Measurements from ENCODE around the gene PSMB5.
A peak's percentile ranks its signal among the peaks of the same experiment; 100 is the strongest.

PSMB5 gene

DNA sequence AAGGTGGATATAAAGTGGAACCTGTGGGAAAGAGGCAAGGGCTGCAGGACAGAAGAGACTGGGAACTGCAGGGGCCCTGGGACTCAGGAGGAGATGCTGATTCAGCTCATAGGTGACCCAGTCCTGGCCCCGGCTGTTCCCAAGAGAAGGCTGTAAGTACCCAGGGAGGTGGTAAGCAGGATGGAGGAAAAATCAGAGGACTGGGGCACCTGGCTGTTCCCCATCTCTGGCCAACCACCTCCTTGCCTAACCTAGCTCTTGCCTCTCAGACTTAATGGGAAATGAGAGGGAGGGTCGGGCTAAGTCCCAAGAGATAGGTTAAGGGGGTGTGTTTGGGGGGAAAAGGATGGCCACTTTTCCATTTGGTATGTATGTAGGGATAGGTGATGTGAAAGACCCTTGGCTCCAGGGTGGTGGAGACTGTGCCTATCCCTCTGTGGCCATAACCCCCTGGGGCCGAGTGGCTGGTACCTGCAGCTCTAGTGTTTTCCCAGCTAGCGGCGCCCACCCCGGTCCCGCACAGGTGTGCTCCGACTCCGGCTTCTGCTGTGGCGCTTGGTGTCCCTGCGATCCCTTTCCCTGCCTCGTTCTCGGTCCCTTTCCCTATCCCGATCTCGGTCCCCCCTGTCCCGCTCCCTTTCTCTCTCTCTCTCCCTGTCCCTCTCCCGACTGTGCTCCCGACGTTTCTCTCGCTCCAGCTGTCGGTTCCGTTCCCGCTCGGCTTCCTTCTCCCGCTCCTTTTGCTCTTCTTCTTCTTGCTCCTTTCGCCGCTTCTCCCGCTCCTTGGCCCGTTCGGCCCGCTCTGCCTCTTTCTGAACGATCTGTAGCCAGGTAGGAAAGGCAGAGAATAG lies 24.2 kb upstream of the PSMB5 start:
- no peak for ATAC-seq

DNA sequence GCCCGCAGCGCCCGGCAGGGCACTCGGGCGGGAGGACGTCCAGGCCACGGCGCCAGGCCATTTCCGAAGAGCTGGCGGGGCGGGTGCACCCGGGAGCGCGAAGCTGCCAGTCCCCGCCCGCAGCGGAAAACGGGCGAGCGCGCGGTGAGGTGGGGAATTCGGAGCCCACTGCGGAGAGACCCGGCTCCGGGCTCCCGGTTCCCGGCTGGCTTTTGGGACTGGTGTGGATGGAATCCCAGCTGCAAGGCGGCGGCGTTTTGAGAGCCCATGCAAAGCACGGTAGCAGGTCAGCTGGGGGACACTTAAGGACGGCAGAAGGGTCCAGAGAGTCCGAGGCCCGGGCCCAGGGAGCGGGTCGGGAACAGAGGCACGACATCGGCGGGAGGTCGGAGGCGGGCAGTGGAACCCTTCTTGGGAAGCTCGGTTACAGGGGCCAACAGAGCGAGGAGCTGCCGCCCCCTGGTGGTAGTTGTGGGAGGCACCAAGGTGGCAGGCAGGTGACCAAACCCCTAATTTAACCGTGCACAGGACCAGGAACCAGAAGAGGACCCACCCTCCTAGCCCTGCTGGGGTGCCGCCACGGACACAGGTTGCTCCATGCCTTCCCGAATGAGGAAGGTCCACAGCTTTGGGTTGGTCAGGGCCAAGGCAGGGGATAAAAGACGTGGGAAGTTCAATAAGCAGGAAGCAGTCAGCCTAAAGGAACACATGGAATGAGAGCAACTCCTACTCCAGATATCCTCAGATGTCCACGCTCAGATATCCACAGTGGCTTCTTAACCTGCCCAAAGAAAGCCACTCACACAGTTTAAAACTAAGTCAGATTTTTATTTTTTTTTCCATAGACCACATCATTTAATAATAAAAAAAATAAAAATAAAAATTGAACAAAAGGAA lies 23.3 kb upstream of the PSMB5 start:
- peak; percentile 70 to 78 for ATAC-seq

DNA sequence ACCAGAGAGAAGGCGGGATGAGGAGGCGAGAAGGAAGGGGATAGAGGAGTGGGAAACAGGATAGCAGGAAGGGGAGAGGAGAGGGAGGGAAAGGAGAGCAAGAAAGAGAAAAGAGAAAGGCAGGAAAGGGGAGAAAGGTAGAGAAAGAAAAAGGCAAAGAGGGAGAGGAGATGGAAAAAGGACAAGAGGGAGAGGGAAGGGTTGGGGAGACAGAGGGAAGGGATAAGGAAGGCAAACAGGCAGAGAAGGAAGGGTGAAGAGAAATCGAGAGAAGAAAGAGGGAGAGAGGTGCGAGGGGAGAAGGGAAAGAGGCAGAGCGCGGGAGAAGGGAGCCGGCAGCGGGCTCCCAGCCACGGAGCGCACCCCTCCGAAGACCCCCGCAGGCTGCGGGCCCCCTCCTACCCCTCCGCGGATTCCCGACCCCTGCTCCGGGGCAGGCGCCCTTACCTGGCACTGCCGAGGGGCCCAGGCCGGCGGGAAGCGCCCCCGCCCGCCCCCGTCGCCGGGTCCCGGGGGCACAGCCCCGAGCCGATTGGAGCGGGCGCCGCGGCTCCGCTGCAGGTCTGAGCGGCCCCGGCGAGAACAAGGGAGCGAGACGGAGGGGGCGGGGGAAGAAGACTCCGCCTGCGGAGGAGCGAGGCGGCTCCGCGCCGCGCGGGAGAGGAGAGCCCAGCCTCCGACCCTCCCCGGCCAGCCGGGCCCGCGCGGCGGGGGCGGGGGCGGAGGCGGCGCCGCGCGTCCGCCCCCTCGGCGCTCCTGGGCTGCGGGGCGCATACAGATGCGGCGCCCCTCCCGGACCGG lies 22.5 kb upstream of the PSMB5 start, which contains the start of gene CDH24:
CDH24 (minus strand) TSS at position 565 of the 801 bp plus-strand sequence. CDS start 1,787 bp downstream, outside the sequence.
- peak; percentile 71 to 73 for ATAC-seq

DNA sequence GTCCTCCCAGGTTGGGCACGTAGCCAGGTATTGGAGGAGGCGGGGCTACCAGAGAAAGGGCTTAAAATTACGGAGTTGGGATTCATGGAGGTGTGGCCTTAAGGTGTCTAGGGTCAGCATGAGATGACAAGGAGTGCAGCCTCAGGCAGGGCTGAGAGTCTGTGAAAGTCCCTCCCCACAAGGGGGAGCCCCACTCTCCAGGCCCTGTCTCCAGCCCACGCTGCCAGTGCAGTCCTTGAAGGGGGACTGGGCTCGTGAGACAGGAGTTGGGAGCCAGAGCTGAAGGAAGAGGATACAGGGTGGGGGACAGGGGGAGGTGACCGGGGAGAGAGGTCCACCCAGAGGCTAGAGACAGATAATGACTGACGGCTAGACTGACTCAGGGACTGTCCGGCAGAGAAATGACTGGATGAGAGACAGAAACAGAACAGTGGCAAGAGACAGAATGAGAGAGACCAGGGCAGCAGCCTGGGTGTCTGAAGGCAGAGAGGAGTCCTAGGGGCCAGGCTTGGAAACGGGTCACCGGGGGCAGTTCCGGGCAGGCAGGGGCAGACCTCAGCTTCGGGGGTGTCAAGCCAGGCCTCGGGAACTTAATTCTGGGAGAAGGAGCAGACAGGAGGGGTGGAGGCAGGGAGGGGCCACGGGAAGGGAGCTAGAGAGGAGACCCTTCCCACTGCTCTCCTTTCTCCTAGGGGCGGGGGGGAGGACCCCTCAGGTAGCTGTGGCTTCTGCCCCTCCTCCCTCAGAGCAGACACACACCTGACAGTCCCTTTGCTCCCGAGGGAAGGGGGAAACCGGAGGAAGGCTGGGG lies 21.6 kb upstream of the PSMB5 start:
- peak; percentile 65 to 73 for ATAC-seq

DNA sequence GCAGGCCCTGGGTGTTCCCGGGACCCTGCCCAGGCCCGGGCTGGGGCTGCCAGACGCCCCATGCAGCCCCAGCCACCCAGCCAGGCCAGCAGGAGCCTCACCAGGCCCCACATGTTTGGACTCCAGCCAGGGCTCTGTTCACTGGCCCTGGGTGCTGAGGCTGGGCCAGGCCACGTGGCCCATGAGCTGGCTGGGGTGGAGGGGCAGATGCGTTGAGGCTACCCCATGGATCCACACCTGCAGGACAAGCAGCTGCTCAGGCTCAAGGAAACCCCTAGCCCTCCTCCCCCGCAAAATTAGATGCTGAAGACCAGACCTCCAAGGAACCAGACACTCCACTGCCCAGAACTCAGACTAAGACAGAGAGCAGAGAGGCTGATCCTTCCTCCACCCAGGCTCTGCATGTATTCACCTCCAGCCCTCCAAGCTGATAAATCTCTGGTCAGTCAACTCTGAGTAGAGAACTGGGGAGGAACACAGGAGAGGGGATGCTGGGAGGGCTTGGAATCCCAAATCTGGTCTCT lies 21.0 kb upstream of the PSMB5 start:
- no peak for ATAC-seq

DNA sequence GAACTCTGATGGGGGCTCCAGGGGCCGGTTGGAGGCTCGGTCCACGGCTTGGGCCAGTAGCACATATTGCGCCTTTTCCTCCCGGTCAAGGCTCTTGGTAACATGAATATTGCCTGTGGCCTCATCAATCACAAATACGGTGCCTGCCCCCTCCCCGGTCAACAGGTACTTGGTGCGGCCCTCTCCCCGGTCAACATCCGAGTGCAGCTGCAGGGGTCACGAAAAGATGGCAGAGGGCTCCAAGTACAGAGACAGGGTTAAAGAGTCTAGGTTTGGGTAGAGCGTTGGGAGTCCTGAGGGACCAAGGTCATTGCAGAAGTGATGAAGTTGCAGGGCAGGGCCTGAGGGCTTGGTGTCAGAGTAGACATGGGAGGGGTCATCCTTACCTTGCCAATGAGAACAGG lies 20.4 kb upstream of the PSMB5 start:
- ATAC-seq, result no peak

DNA sequence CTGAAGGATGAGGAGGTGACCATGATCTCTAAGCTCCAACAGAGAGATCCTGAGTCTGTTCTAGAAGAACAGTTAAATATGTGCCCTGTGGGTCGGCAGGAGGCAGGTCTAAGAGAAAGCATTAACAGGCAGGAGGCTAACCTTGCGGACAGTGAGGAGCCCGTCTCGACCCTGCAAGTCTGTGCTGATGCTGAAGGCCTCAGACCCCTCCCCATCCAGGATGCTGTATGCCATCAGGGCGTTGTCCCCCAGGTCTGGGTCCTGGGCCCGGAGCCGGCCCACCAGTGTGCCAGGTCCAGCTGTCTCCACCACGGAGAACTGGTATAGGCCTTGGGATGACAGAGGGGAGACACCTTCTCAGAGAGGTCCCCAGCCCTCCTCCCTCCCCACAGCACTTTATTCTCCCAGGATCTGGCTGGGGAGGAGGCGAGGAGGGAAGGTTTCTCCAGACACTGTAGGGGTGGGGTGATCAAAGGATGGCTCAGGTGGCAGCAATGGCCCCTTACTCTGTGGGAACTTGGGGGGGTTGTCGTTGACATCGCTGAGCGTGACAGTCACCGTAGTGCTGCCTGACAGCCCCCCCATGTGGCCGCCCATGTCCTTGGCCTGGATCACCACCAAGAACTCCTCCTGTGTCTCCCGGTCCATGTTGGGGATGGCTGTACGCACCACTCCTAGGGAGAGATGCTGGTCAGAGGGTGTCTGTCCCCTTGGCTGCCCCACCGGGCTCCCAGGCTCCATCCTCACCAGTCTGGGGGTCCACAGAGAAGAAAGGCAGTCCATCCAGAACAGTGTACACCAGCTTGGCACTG lies 19.5 kb upstream of the PSMB5 start:
- ATAC-seq, result no peak

DNA sequence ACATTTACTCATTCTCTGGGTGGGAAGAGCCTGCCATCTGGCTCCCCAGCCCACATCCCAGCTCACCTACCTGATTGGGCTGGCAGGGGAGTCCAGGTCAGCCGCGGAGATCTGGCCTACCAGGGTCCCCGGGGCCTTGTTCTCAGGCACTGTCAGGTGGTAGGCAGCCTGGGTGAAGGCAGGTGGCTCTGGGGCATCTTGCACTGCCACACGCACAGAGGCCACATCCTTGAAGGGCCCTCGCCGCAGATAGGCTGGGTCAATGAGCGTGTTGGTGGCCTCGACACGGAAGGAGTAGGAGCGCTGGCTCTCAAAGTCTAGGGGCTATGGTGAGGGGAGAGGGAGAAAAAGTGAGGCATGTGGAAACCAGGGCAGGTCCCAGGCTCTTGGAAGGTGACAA lies 18.7 kb upstream of the PSMB5 start:
- ATAC-seq, result no peak

DNA sequence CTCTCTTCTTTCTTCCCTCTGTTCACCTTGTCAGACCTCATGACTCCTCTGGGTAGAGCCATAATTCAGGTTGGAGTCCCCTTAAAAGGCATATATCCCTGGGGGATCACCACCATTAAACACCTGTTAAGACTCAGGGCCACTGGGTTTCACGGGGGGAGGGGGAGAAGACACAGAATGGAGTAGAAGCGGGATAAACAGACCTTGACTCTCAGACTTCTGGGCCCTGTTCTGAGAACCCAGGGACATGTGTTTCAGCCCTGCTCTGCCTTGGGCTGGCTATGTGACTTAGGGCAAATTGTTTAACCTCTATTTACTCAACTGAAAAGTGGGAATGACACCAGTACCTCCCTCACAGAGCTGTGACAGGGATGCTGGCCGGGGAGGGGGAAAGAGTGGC lies 18.0 kb upstream of the PSMB5 start:
- no peak for ATAC-seq

DNA sequence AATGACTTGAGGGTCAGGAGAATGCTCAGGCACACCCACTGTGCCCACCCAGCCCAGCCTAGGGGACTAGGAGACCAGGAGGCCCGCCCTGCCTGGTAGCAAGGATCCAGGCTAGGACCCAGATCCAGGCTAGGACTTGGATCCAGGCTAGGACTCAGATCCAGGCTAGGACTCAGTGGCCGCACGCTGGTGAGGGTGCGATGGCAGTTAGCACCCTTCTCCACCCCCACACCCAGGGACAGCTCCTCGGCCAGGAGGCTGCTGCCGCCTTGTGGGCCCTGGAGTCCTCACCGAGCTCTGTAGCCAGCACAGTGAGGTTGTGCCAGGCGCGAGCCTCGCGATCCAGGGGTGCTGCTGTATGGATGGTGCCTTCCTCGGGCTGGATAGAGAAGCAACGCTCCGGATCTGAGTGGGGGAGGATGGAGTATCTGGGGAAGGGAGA lies 17.5 kb upstream of the PSMB5 start:
- ATAC-seq, result no peak

DNA sequence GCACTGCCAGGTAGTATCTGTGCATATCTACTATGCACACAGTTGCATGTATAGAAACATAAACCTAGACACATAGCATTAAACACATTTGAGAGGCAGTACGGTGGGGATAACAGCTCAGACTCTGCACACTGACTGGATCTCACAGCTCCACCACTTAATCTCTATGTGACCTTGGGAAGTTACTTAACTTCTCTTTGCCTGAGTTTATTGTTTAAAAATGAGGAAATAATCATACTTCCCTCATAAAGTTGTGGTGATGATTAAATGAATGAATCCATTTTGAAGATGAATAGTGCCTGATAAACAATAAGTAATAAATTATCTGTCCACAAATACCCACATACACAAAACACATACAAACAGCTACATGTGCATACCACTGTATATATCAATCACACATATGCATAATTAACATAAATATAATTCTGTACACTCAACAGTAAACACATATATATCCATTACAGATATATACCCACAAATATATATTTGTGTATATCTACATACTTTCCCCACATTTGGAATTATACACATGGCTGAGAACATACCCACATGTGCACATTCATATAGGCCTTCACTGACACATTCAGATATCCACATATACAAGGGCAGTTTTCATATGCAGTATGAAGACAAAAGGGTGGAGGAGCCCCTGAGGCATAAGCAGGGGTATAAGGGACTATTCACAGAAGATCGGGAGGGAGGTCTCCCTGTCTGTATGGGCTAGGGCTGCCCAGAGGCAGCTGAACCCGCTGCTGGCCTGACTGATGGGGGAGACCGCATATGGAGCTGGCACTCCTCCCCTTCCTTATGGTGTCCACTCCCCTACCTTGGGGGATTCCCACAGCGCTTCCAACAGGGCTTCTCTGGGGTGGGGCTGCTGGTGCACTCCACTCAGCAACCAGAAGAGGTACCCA lies 16.7 kb upstream of the PSMB5 start:
- no peak for ATAC-seq

DNA sequence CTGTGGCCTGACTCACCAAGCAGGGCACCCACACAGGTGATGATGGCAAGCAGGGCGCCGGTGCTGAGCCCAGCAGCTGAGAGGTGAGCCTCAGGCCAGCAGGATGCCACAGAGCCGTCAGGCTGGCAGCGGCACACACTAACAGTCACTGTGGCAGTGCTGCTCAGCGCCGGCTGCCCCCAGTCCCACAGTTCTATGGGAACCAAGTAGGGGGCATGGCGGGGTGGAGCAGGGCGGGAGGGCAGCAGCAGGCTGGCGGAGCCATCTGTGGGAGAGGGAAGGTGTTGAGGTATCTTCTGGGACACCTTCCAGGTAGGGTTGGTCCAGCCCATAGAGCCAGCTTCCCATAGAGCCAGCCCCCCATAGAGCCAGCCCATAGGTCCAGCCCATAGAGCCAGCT lies 14.3 kb upstream of the PSMB5 start:
- no peak for ATAC-seq

DNA sequence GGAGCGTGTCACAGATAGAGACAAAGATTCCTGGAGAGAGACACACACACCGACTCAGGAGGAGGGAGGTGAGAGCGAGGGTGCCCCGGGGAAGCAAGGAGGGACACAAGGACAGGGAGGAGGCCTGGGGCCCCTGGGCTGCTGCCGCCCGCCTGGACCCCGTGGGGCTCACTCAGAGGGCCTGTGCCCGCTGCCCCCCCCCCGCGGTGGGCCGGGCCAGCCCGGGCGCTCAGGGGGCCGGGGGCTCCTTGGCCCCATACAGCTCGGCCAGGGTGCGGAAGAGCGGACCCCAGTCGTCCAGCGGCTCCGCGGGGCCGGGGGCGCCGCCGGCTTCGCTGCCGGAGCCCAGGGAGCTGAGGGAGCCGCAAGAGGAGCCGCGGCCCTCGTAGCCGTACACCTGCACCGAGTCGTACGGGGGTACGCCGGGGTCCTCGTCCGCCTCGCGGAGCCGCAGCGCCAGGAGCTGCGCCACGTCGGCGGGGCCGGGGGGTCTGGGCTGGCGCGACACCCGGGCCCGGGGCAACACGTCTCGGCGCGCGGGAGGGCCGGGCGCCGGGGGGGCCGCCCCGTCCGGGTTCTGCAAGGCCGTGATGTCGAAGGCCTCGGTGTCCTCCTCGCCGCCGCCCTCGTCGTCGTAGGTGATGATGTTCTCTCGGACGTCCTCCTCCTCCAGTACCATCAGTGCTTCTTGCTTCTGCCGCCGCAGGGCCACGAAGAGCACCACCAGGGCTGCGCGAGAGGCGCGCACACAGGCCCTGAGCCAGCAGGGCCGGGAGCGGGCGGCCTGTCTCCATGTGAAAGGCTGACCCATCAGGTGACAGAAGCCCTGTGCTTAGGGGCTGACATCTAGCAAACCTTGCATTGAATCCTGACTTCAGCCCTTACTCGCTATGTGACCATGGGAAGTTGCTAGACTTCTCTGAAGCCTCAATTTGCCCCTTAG lies 13.3 kb upstream of the PSMB5 start:
- ATAC-seq, result no peak

DNA sequence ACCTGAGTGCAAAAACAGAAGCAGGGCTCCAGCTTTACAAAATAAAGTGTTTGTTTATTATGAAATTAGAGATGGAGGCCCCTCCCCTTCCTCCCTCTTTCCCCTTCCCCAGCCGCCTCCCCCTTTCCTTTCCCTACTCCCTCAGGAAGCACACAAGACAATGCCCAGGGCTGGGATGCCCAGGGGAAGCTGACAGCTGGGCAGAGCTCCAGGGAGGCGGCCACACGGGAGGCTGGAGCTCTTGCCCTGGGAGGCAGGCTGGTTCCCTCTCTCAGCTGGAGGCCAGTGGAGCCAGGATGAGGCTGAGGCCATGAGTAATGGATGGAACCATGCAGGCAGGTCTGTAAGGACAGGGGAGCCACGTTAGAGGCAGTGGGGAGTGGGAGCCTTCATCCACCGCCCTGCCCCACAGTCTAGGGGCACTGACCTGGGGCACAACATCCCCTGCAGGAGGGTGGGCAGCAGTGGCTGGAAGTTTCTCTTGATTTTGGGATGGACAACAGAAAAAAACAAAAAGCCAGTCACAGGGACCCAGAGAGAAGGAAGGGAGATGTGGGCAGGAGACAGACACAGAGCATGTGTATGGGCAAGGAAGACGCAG lies 12.4 kb upstream of the PSMB5 start:
- no peak for ATAC-seq

DNA sequence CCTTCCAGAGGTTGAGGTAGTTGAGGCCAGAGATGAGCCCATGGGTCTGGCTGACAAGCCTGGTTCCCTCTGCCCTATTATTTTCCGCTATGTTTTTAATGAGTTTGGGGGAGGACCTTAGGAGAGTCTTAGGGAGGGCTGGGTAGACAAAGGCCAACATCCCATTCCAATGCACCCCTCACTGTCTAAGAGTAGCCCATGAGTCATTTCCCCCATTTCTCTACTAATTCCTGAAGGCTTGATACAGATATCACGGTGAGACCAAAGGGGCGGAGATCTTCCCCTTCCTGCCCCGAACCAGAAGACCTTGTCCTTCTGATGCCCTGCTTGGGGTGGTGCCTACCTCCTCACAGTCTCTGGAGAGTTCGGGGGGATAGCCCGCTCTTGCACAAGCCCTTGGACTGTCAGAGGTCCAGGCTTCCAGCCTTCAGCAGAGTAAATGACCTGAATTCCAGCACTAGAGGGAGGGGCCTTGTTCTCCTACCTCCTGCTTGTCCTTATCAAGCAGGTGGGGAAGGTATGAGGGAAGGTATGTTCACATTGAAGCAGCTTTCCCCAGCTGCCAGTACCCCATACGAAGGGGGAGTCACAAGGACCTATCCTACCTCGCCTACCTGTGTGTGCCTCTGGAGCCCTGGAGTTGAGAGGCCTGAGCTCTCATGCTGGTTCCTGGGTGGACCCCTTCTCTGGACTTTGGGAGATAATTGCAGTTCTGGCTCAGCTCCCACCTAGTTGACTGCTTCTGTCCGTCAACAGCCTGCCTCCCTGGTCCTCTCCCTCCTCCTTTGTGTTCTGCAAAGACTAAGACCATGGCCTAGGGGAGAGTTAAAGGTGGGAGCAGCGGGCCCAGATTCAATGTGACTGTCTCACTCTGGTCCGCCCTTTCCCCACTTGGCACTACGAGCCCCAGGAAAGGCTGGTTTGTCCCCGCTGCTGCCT lies 11.0 kb upstream of the PSMB5 start:
- ATAC-seq, result no peak

DNA sequence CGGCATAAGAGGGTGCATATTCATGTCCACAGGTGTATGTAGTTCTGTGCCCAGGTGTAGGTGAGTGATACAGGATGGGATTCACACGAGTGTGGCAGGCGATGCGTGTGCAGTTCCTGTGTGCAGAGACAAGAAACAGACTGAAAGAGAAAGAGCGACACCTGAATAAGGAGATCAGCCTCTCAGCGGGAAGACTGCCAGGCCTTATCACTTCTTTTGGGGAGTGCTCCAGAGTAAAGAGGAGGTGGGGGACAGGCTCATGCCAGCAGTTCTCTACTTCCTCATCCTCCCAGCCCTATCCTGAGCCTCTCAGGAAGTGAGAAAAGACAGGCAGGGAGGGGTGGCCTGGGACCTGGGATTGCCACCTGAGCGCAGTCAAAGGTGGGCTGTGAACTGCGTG lies 10.1 kb upstream of the PSMB5 start:
- ATAC-seq, result no peak

DNA sequence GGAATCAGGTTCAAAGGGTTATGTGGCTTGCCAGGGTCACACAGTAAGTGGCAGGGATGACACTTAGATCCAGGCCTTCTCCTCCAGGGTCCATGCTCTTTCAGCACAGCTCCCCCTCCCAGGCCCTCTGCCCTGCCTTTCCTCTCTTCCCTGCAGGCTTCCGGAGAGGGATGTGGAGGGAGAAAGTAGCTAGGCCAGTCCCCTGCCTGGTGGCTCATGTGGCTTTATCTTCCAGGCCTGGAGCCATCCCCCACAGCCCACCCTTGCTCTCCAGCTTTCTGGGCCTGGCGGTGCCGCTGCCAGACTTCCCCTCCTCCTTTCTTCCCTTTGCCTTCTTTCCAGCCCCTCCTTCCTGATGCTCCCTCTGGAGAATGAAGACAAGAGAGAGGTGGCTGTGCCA lies 9.1 kb upstream of the PSMB5 start:
- no peak for ATAC-seq

Data from activated CD4-positive, CD25-positive, alpha-beta regulatory T cell treated with anti-CD3 and anti-CD28 coated beads, Interleukin-2, amount 50 U/mL, for 24 hours (primary cell).